GM23338 (cell line): ENCODE results near the gene MPP7. TPM values are rescaled to one million over a fixed set of nuclear protein-coding genes. Genes with fewer than 3 reads are reported as not detected.

Experiments
- ATAC-seq: fragments of 200-7000 bp; cut with Tn5 transposase; 3 replicates; pipeline ENCODE4 v1.9.1; 2020
- DNase-seq: peaks from one replicate; pipeline ENCODE4 v3.0.0-alpha.2; 2015; ENCODE audit warnings: low spot score
- H2AFZ ChIP-seq: fragments of 200-600 bp; sonication (generic); 2 replicates; pipeline ENCODE4 v1.8.0; 2016; ENCODE audit warnings: antibody characterized with exemption, mild to moderate bottlenecking, moderate library complexity
- H3F3A ChIP-seq: fragments of 200-600 bp; sonication (generic); replicated peaks from 2 replicates; pipeline ENCODE4 v1.8.0; 2017; ENCODE audit warnings: antibody characterized with exemption, mixed run types, low read depth
- H3K27ac ChIP-seq: fragments of 200-600 bp; sonication (generic); 2 replicates; pipeline ENCODE4 v1.6.1; 2016; ENCODE audit warnings: low read depth
- H3K27me3 ChIP-seq: fragments of 200-600 bp; sonication (generic); 2 replicates; pipeline ENCODE4 v1.8.0; 2016; ENCODE audit warnings: mild to moderate bottlenecking, mixed run types, moderate library complexity; ENCODE audit not compliant: insufficient read depth
- H3K36me3 ChIP-seq: fragments of 200-600 bp; sonication (generic); 2 replicates; pipeline ENCODE4 v1.8.0; 2016; ENCODE audit warnings: mild to moderate bottlenecking; ENCODE audit not compliant: insufficient read depth
- H3K4me1 ChIP-seq: fragments of 200-600 bp; sonication (generic); 2 replicates; pipeline ENCODE4 v1.8.0; 2016; ENCODE audit warnings: mild to moderate bottlenecking, moderate library complexity; ENCODE audit not compliant: insufficient read depth
- H3K4me2 ChIP-seq: fragments of 200-600 bp; sonication (generic); 2 replicates; pipeline ENCODE4 v1.7.1; 2017; ENCODE audit warnings: mixed run types
- H3K4me3 ChIP-seq: fragments of 200-600 bp; sonication (generic); 2 replicates; pipeline ENCODE4 v1.6.1; 2016; ENCODE audit warnings: mixed run types
- H3K79me2 ChIP-seq: fragments of 200-600 bp; sonication (generic); replicated peaks from 2 replicates; pipeline ENCODE4 v1.8.0; 2017; ENCODE audit warnings: mild to moderate bottlenecking; ENCODE audit not compliant: insufficient read depth
- H3K9me2 ChIP-seq: fragments of 200-600 bp; sonication (generic); 2 replicates; pipeline ENCODE4 v1.8.0; 2017; ENCODE audit not compliant: insufficient read depth
- H4K20me1 ChIP-seq: fragments of 200-600 bp; sonication (generic); replicated peaks from 2 replicates; pipeline ENCODE4 v1.8.0; 2017; ENCODE audit warnings: mild to moderate bottlenecking; ENCODE audit not compliant: insufficient read depth
- H3K27ac Mint-ChIP-seq: 2 replicates; pipeline ENCODE4 v1.8.0; 2020; ENCODE audit warnings: inconsistent platforms, mild to moderate bottlenecking, moderate library complexity, mixed read lengths
- H3K27me3 Mint-ChIP-seq: 3 replicates; pipeline ENCODE4 v1.8.0; 2022; ENCODE audit warnings: low read depth, mild to moderate bottlenecking, moderate library complexity, mixed read lengths, inconsistent platforms; ENCODE audit not compliant: insufficient read depth, poor library complexity
- H3K36me3 Mint-ChIP-seq: 3 replicates; pipeline ENCODE4 v1.8.0; 2021; ENCODE audit warnings: low read depth, mild to moderate bottlenecking, inconsistent platforms, moderate library complexity, mixed read lengths
- H3K4me1 Mint-ChIP-seq: 3 replicates; pipeline ENCODE4 v1.8.0; 2020; ENCODE audit warnings: mild to moderate bottlenecking, inconsistent platforms, mixed read lengths
- H3K4me3 Mint-ChIP-seq: 3 replicates; pipeline ENCODE4 v1.8.0; 2021; ENCODE audit warnings: moderate library complexity, mild to moderate bottlenecking, inconsistent platforms, mixed read lengths
- H3K9me3 Mint-ChIP-seq: 3 replicates; pipeline ENCODE4 v1.8.0; 2020; ENCODE audit warnings: moderate library complexity, mild to moderate bottlenecking, inconsistent platforms, mixed read lengths
- CREB1 ChIP-seq: fragments of 250-450 bp; sonication (Bioruptor Pico); IDR thresholded peaks from 2 replicates; pipeline ENCODE4 v1.5.0; 2020; ENCODE audit warnings: low read depth, mild to moderate bottlenecking, moderate library complexity
- EZH2 ChIP-seq: fragments of 200-600 bp; sonication (generic); IDR thresholded peaks from one replicate; pipeline ENCODE4 v1.8.0; 2017; ENCODE audit warnings: antibody characterized with exemption, mild to moderate bottlenecking, low read depth; ENCODE audit not compliant: unreplicated experiment
- EZH2phosphoT487 ChIP-seq: fragments of 200-600 bp; sonication (generic); IDR thresholded peaks from one replicate; pipeline ENCODE4 v1.8.1; 2018; ENCODE audit warnings: antibody characterized with exemption; ENCODE audit not compliant: unreplicated experiment
- JUNB ChIP-seq: IDR thresholded peaks from one replicate; pipeline ENCODE4 v1.6.1; 2016; ENCODE audit warnings: antibody characterized with exemption; ENCODE audit not compliant: unreplicated experiment
- NANOG ChIP-seq: IDR thresholded peaks from 2 replicates; pipeline ENCODE4 v1.6.1; 2016; ENCODE audit warnings: antibody characterized with exemption, borderline replicate concordance
- POLR2AphosphoS5 ChIP-seq: IDR thresholded peaks from 2 replicates; pipeline ENCODE4 v1.6.1; 2016; ENCODE audit warnings: antibody characterized with exemption, low read depth
- STAT1 ChIP-seq: IDR thresholded peaks from one replicate; pipeline ENCODE4 v1.6.1; 2016; ENCODE audit warnings: antibody characterized with exemption; ENCODE audit not compliant: unreplicated experiment
- ZNF114 ChIP-seq: fragments of 250-450 bp; sonication (Bioruptor Pico); IDR thresholded peaks from 2 replicates; pipeline ENCODE4 v1.5.0; 2020; ENCODE audit warnings: mild to moderate bottlenecking, moderate library complexity
- ZNF331 ChIP-seq: fragments of 250-450 bp; sonication (Bioruptor Pico); IDR thresholded peaks from 2 replicates; pipeline ENCODE4 v1.5.0; 2020; ENCODE audit warnings: low read depth, mild to moderate bottlenecking, moderate library complexity
- polyA plus RNA-seq: library from polyadenylated mRNA; unstranded; fragments of >200 nt; fragmentation: Nextera tagmentation; extraction: Ambion mirVana; gene quantifications from 2 replicates; pipeline ENCODE4 v1.2.1, GENCODE V29; 2016
- total RNA-seq: library from RNA; depleted of rRNA; stranded (reverse); fragments of >200 nt; shearing (Covaris generic); gene quantifications from 2 replicates; pipeline ENCODE4 v1.2.3, GENCODE V29; 2014
- TF ChIP-seq, protein P1 (sequence below), 2 experiments: fragments of 200-600 bp in 1 of 2; sonication (generic) in 1 of 2; conservative IDR thresholded peaks; 2 replicates each; pipeline versions ENCODE4 v1.5.1 to v1.6.1; 2016 to 2017; ENCODE audit warnings: antibody characterized with exemption in 2 of 2, low read depth in 2 of 2, mild to moderate bottlenecking in 2 of 2, moderate library complexity in 1 of 2
- TF ChIP-seq, protein P2 (sequence below): IDR thresholded peaks from 2 replicates; pipeline ENCODE4 v1.6.1; 2016; ENCODE audit warnings: antibody characterized with exemption
- TF ChIP-seq, protein P3 (sequence below): fragments of 250-450 bp; sonication (Bioruptor Pico); IDR thresholded peaks from 2 replicates; pipeline ENCODE4 v1.5.0; 2020; ENCODE audit warnings: mild to moderate bottlenecking, moderate library complexity
- TF ChIP-seq, protein P4 (sequence below): IDR thresholded peaks from one replicate; pipeline ENCODE4 v1.6.1; 2018; ENCODE audit warnings: antibody characterized with exemption; ENCODE audit not compliant: unreplicated experiment

MPP7 gene
- total and polyA plus RNA-seq, 2 experiments from 2014 or later: 5.0 to 8.0 TPM

DNA sequence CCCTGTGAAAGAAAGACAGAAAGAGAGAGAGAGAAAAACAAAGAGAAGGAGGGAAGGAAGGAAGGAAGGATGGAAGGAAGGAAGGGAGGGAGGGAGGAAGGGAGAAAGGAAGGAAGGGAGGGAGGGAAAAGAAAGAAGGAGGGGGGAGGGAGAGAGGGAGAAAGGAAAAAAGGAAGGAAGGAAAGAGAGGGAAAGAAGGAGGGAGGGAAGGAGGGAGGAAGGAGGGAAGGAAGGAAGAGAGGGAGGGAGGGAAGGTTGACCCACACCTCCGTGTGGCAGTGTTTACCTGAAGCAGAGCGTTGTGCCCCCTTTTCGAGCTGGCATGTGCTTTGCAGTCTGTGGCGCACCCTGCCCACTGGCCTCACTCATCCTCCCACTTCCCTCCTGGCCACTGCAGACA, 12.3 kb upstream of the MPP7 start:
- H3K36me3 Mint-ChIP-seq: no peaks in the 10 kb centered on the region
- H3K36me3 ChIP-seq: no peaks in the 10 kb centered on the region
- TF ChIP-seq, protein P1, sequence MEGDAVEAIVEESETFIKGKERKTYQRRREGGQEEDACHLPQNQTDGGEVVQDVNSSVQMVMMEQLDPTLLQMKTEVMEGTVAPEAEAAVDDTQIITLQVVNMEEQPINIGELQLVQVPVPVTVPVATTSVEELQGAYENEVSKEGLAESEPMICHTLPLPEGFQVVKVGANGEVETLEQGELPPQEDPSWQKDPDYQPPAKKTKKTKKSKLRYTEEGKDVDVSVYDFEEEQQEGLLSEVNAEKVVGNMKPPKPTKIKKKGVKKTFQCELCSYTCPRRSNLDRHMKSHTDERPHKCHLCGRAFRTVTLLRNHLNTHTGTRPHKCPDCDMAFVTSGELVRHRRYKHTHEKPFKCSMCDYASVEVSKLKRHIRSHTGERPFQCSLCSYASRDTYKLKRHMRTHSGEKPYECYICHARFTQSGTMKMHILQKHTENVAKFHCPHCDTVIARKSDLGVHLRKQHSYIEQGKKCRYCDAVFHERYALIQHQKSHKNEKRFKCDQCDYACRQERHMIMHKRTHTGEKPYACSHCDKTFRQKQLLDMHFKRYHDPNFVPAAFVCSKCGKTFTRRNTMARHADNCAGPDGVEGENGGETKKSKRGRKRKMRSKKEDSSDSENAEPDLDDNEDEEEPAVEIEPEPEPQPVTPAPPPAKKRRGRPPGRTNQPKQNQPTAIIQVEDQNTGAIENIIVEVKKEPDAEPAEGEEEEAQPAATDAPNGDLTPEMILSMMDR (conservative IDR thresholded peaks at IDR 0.05; ENCODE audit: low read depth in 2 of 2): no peak
- TF ChIP-seq EZH2 (no peak), ZNF114 (CRISPR knock-in tag) (no peak), ZNF331 (CRISPR knock-in tag) (no peak), POLR2AphosphoS5 (no peak), STAT1 (no peak), CREB1 (CRISPR knock-in tag) (no peak), JUNB (no peak), NANOG (no peak), EZH2phosphoT487 (no peak)
- TF ChIP-seq, protein P2, sequence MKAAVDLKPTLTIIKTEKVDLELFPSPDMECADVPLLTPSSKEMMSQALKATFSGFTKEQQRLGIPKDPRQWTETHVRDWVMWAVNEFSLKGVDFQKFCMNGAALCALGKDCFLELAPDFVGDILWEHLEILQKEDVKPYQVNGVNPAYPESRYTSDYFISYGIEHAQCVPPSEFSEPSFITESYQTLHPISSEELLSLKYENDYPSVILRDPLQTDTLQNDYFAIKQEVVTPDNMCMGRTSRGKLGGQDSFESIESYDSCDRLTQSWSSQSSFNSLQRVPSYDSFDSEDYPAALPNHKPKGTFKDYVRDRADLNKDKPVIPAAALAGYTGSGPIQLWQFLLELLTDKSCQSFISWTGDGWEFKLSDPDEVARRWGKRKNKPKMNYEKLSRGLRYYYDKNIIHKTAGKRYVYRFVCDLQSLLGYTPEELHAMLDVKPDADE: no peak
- TF ChIP-seq, protein P3, sequence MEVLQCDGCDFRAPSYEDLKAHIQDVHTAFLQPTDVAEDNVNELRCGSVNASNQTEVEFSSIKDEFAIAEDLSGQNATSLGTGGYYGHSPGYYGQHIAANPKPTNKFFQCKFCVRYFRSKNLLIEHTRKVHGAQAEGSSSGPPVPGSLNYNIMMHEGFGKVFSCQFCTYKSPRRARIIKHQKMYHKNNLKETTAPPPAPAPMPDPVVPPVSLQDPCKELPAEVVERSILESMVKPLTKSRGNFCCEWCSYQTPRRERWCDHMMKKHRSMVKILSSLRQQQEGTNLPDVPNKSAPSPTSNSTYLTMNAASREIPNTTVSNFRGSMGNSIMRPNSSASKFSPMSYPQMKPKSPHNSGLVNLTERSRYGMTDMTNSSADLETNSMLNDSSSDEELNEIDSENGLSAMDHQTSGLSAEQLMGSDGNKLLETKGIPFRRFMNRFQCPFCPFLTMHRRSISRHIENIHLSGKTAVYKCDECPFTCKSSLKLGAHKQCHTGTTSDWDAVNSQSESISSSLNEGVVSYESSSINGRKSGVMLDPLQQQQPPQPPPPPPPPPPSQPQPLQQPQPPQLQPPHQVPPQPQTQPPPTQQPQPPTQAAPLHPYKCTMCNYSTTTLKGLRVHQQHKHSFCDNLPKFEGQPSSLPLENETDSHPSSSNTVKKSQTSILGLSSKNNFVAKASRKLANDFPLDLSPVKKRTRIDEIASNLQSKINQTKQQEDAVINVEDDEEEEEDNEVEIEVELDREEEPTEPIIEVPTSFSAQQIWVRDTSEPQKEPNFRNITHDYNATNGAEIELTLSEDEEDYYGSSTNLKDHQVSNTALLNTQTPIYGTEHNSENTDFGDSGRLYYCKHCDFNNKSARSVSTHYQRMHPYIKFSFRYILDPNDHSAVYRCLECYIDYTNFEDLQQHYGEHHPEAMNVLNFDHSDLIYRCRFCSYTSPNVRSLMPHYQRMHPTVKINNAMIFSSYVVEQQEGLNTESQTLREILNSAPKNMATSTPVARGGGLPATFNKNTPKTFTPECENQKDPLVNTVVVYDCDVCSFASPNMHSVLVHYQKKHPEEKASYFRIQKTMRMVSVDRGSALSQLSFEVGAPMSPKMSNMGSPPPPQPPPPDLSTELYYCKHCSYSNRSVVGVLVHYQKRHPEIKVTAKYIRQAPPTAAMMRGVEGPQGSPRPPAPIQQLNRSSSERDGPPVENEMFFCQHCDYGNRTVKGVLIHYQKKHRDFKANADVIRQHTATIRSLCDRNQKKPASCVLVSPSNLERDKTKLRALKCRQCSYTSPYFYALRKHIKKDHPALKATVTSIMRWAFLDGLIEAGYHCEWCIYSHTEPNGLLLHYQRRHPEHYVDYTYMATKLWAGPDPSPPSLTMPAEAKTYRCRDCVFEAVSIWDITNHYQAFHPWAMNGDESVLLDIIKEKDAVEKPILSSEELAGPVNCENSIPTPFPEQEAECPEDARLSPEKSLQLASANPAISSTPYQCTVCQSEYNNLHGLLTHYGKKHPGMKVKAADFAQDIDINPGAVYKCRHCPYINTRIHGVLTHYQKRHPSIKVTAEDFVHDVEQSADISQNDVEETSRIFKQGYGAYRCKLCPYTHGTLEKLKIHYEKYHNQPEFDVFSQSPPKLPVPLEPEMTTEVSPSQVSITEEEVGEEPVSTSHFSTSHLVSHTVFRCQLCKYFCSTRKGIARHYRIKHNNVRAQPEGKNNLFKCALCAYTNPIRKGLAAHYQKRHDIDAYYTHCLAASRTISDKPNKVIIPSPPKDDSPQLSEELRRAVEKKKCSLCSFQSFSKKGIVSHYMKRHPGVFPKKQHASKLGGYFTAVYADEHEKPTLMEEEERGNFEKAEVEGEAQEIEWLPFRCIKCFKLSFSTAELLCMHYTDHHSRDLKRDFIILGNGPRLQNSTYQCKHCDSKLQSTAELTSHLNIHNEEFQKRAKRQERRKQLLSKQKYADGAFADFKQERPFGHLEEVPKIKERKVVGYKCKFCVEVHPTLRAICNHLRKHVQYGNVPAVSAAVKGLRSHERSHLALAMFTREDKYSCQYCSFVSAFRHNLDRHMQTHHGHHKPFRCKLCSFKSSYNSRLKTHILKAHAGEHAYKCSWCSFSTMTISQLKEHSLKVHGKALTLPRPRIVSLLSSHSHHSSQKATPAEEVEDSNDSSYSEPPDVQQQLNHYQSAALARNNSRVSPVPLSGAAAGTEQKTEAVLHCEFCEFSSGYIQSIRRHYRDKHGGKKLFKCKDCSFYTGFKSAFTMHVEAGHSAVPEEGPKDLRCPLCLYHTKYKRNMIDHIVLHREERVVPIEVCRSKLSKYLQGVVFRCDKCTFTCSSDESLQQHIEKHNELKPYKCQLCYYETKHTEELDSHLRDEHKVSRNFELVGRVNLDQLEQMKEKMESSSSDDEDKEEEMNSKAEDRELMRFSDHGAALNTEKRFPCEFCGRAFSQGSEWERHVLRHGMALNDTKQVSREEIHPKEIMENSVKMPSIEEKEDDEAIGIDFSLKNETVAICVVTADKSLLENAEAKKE (CRISPR knock-in tag): no peak
- TF ChIP-seq, protein P4, sequence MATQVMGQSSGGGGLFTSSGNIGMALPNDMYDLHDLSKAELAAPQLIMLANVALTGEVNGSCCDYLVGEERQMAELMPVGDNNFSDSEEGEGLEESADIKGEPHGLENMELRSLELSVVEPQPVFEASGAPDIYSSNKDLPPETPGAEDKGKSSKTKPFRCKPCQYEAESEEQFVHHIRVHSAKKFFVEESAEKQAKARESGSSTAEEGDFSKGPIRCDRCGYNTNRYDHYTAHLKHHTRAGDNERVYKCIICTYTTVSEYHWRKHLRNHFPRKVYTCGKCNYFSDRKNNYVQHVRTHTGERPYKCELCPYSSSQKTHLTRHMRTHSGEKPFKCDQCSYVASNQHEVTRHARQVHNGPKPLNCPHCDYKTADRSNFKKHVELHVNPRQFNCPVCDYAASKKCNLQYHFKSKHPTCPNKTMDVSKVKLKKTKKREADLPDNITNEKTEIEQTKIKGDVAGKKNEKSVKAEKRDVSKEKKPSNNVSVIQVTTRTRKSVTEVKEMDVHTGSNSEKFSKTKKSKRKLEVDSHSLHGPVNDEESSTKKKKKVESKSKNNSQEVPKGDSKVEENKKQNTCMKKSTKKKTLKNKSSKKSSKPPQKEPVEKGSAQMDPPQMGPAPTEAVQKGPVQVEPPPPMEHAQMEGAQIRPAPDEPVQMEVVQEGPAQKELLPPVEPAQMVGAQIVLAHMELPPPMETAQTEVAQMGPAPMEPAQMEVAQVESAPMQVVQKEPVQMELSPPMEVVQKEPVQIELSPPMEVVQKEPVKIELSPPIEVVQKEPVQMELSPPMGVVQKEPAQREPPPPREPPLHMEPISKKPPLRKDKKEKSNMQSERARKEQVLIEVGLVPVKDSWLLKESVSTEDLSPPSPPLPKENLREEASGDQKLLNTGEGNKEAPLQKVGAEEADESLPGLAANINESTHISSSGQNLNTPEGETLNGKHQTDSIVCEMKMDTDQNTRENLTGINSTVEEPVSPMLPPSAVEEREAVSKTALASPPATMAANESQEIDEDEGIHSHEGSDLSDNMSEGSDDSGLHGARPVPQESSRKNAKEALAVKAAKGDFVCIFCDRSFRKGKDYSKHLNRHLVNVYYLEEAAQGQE: no peak
- no peaks in the 10 kb centered on the region for H3K79me2 ChIP-seq
- H3K27ac ChIP-seq: no peak overlapping the region
- no peak overlapping the region for H3K4me2 ChIP-seq
- H3K4me1 ChIP-seq: no peaks in the 10 kb centered on the region
- H3K27me3 Mint-ChIP-seq: peaks cover 4% of the 10 kb centered on the region
- DNase-seq: no peak
- H3K4me3 Mint-ChIP-seq: no peak overlapping the region
- H3K4me3 ChIP-seq: no peak overlapping the region
- no peaks in the 10 kb centered on the region for H4K20me1 ChIP-seq
- no peak overlapping the region; the same call in 1 of the 2 replicates for H2AFZ ChIP-seq
- H3K27me3 ChIP-seq: no peaks in the 10 kb centered on the region
- H3K9me3 Mint-ChIP-seq: no peaks in the 10 kb centered on the region
- ATAC-seq: no peak
- H3K4me1 Mint-ChIP-seq: no peaks in the 10 kb centered on the region
- H3K9me2 ChIP-seq: no peaks in the 10 kb centered on the region
- no peaks in the 10 kb centered on the region for H3F3A ChIP-seq
- no peak overlapping the region for H3K27ac Mint-ChIP-seq
